ENCODE data around the gene HOXC11.

The HOXC11 gene

GRCh38 chr12:54009171-54010052 is 36.5 kb downstream of the HOXC11 start:
- DNase-seq (ENCODE audit: low read depth) = no peak

GRCh38 chr12:54010053-54010971 is 37.4 kb downstream of the HOXC11 start:
- no peak for DNase-seq (ENCODE audit: low read depth)

- no peak for DNase-seq (ENCODE audit: low read depth)
Observed at GRCh38 chr12:54010972-54011664, 38.2 kb downstream of the HOXC11 start.

- DNase-seq (ENCODE audit: low read depth) = no peak
Observed at GRCh38 chr12:54011665-54012532, 39.0 kb downstream of the HOXC11 start.

GRCh38 chr12:54012631-54013409 is 39.9 kb downstream of the HOXC11 start:
- no peak for DNase-seq (ENCODE audit: low read depth)

GRCh38 chr12:54014377-54015017 is 41.6 kb downstream of the HOXC11 start:
- no peak for DNase-seq (ENCODE audit: low read depth)

GRCh38 chr12:54015018-54015931 is 42.3 kb downstream of the HOXC11 start:
- DNase-seq (ENCODE audit: low read depth) = no peak

GRCh38 chr12:54016051-54016450 is 43.1 kb downstream of the HOXC11 start:
- no peak for DNase-seq (ENCODE audit: low read depth)

- DNase-seq (ENCODE audit: low read depth) = no peak
Observed at GRCh38 chr12:54016478-54016964, 43.6 kb downstream of the HOXC11 start.

- no peak for DNase-seq (ENCODE audit: low read depth)
Observed at GRCh38 chr12:54017027-54017788, 44.3 kb downstream of the HOXC11 start.

GRCh38 chr12:54017878-54018467 is 45.0 kb downstream of the HOXC11 start:
- DNase-seq (ENCODE audit: low read depth) = peak; percentile 55

- no peak for DNase-seq (ENCODE audit: low read depth)
Observed at GRCh38 chr12:54018468-54018984, 45.6 kb downstream of the HOXC11 start.

GRCh38 chr12:54019091-54019811 is 46.3 kb downstream of the HOXC11 start:
- no peak for DNase-seq (ENCODE audit: low read depth)

GRCh38 chr12:54019924-54020590 is 47.1 kb downstream of the HOXC11 start:
- no peak for DNase-seq (ENCODE audit: low read depth)

GRCh38 chr12:54020591-54021405 is 47.9 kb downstream of the HOXC11 start:
- no peak for DNase-seq (ENCODE audit: low read depth)

Data from T follicular helper cell (primary cell).